ENCODE data around the gene HOXA2. TPM values are rescaled to one million over a fixed set of nuclear protein-coding genes. Genes with fewer than 3 reads are reported as not detected.

Gene HOXA2
- total RNA-seq, 5 donors from 2014 or later (not counting 1 experiment from before 2014, with no cell fraction given), result not detected

DNA sequence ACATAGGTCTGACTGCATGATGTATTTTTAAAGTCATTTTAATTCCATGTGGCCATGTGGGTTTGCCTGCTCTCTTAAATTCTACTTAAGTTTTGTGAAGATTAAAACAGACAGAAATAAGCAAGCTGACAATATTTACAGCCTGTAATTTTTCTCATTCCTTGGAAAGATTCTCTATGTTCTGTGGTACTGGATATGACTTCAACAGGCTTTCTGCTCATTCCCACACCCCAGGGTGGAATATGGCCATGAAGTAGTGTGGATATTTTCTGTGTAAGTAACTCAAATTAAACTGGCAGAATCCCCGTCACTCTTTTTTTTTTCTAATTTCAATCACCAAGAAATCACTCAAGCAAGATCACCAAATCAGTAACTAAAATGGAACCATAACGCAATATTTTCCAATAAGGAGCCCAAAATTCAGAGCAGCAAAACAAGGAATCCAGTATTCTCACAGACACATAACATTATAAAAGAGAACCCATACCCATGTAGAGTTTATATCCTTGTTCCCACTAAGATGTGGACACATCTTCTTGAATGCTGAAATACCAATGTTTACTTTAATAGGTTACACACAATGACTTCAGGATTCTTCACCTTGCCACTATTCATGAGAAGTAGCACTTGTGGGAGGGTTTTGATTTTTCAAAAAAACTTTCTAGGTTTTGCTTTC, 35.3 kb upstream of the HOXA2 start:
- CTCF ChIA-PET, result interaction anchor here in 1 of 2 donors (0.5 kb wide), 2 partner anchors 467 to 1909 kb away, joined by 3 to 10 read pairs; partner anchors contain the start of gene NPVF
- Mint-ChIP-seq H3K36me3 (no peaks in the 10 kb centered on the region), H3K4me3 (no peak overlapping the region), H3K27ac (no peak overlapping the region), H3K4me1 (peaks cover 0 to 15% (median 4%) of the 10 kb centered on the region in 3 donors), H3K9me3 (no peaks in the 10 kb centered on the region), H3K27me3 (peaks cover 40 to 72% of the 10 kb centered on the region in 2 donors)
- POLR2A ChIA-PET, result no interaction called here
- Histone ChIP-seq H3K36me3 (ENCODE audit: control insufficient read depth in 2 of 2, extremely low read depth in 1 of 2, insufficient read depth in 1 of 2, low read length in 1 of 2) (no peaks in the 10 kb centered on the region), H3K9me3 (no peaks in the 10 kb centered on the region), H3K27ac (ENCODE audit: low read length) (no peak overlapping the region), H3K27me3 (replicated peaks in 1 of 2; ENCODE audit: control insufficient read depth in 2 of 2, extremely low read depth in 1 of 2, insufficient read depth in 2 of 2, low read length in 1 of 2) (peaks cover 0 to 36% of the 10 kb centered on the region in 2 experiments), H3K4me3 (ENCODE audit: control insufficient read depth in 1 of 2, extremely low read depth in 1 of 2, low read length in 1 of 2) (no peak overlapping the region), H3K4me1 (ENCODE audit: control insufficient read depth in 1 of 2, extremely low read depth in 1 of 2, insufficient read depth in 2 of 2, low read length in 2 of 2) (peaks cover 0 to 18% of the 10 kb centered on the region in 2 experiments)
- no peak for ATAC-seq (replicated peaks in 1 of 4)
- DNase-seq, result no peak
- 100% methylated on average over 1 of the region's 2 CpGs for WGBS (ENCODE audit: insufficient coverage)

DNA sequence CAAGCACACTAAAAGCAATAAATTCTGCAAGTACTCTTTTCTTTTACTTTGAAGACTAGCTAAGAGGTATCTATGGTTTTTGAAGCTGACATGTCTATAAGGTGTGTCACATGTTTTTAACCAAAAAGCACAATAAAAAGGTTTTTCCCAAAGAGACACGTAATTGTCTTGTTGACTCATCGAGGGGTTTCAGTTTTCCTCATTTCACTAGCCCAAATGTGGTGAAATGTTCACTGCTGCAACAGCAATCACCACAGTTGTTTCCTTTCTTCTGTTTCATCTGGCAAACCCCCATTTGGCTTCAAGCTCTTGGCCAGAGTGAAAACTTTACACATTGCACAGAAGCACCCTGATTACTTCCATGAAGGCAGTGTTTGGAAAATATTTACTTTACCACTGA, 31.9 kb upstream of the HOXA2 start:
- CTCF ChIA-PET, result interaction anchor here in 1 of 2 donors (1.0 to 1.3 kb wide), 2 partner anchors 14 to 469 kb away, joined by 3 to 4 read pairs; no protein-coding TSS in a partner anchor
- Histone ChIP-seq H3K27me3 (replicated peaks in 1 of 2; ENCODE audit: control insufficient read depth in 2 of 2, extremely low read depth in 1 of 2, insufficient read depth in 2 of 2, low read length in 1 of 2) (peaks cover 0 to 25% of the 10 kb centered on the region in 2 experiments), H3K9me3 (no peaks in the 10 kb centered on the region), H3K27ac (ENCODE audit: low read length) (no peak overlapping the region), H3K4me3 (ENCODE audit: control insufficient read depth in 1 of 2, extremely low read depth in 1 of 2, low read length in 1 of 2) (no peak overlapping the region), H3K4me1 (ENCODE audit: control insufficient read depth in 1 of 2, extremely low read depth in 1 of 2, insufficient read depth in 2 of 2, low read length in 2 of 2) (peaks cover 4 to 19% of the 10 kb centered on the region in 2 experiments), H3K36me3 (ENCODE audit: control insufficient read depth in 2 of 2, extremely low read depth in 1 of 2, insufficient read depth in 1 of 2, low read length in 1 of 2) (no peaks in the 10 kb centered on the region)
- Mint-ChIP-seq H3K4me3 (no peak overlapping the region), H3K27me3 (peaks cover 29 to 63% of the 10 kb centered on the region in 2 donors), H3K27ac (no peak overlapping the region), H3K4me1 (peaks cover 0 to 15% (median 4%) of the 10 kb centered on the region in 3 donors), H3K9me3 (no peaks in the 10 kb centered on the region), H3K36me3 (no peaks in the 10 kb centered on the region)
- POLR2A ChIA-PET, result no interaction called here
- WGBS (ENCODE audit: insufficient coverage), result 0% methylated on average over 1 of the region's 2 CpGs
- DNase-seq (no peak), ATAC-seq (replicated peaks in 1 of 4) (no peak)

DNA sequence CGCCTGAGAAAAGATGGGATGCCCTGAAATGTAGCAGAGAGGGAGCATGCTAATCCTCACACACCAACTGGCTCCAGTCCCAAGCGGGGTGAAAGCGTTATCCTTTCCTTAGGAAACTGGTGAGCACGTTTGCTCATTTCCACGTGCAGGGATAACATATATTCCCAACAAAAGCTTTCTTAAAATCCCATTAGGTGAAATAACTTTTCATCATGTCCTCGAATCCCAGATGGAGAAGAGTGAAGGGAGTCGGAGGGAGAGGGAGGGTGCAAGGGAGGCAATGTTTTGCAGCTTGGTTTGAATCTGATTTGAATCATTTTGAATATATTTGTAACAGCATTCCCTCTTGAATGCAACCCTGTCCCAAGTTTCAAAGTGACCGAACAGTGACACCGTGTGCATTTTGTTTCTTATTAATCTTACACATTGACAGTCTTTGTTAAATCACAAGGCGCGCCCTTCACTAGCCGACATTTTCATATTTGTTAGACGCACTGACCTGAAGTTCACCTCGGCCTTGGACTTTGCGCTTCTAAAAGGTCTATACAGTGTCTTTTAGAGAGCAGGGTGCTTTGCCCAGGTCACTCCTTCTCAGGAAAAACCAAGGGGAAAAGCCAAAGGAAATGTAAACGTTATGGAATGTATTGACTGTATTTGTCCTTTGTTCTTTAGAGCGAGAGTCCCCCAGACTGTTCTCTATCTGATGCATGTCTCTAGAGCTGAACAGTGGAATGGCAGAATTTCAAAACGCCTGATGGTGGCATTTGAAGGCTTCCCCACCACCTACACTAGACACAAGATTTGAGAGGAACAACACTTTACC, 31.1 kb upstream of the HOXA2 start:
- Histone ChIP-seq H3K4me3 (ENCODE audit: control insufficient read depth in 1 of 2, extremely low read depth in 1 of 2, low read length in 1 of 2) (no peak overlapping the region), H3K36me3 (ENCODE audit: control insufficient read depth in 2 of 2, extremely low read depth in 1 of 2, insufficient read depth in 1 of 2, low read length in 1 of 2) (no peaks in the 10 kb centered on the region), H3K4me1 (ENCODE audit: control insufficient read depth in 1 of 2, extremely low read depth in 1 of 2, insufficient read depth in 2 of 2, low read length in 2 of 2) (peaks cover 4 to 19% of the 10 kb centered on the region in 2 experiments), H3K9me3 (no peaks in the 10 kb centered on the region), H3K27ac (ENCODE audit: low read length) (no peak overlapping the region), H3K27me3 (replicated peaks in 1 of 2; ENCODE audit: control insufficient read depth in 2 of 2, extremely low read depth in 1 of 2, insufficient read depth in 2 of 2, low read length in 1 of 2) (peaks cover 0 to 25% of the 10 kb centered on the region in 2 experiments)
- Mint-ChIP-seq H3K4me1 (peaks cover 0 to 15% (median 5%) of the 10 kb centered on the region in 3 donors), H3K36me3 (no peaks in the 10 kb centered on the region), H3K27me3 (peaks cover 25 to 65% of the 10 kb centered on the region in 2 donors), H3K9me3 (no peaks in the 10 kb centered on the region), H3K4me3 (no peak overlapping the region), H3K27ac (no peak overlapping the region)
- WGBS (ENCODE audit: insufficient coverage), result 83% methylated on average over 3 of the region's 18 CpGs
- ChIA-PET CTCF (interaction anchor here (0.6 to 1.3 kb wide), 2 partner anchors 15 to 782 kb away, joined by 4 to 6 read pairs; no protein-coding TSS in a partner anchor), POLR2A (no interaction called here)
- no peak for DNase-seq
- no peak for ATAC-seq (replicated peaks in 1 of 4)

DNA sequence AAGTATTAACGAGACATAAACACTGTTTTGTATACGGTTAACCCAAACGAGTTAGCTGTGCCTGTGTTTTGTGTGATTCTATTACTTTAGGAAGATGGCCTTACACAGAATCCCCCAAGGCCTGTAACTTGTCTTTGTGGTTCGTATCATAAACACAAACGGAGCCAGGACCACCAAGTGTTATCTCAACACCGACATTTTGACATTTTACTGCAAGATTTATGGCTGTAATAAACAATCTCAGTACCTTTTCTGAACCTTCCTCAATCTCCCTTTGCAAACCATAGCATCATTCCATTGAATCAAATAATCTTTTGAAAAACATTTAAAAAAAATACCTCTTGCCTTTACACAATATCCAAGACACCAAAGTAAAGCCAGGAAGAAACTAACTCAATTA, 30.5 kb upstream of the HOXA2 start:
- H3K4me1 ChIP-seq (ENCODE audit: control insufficient read depth in 1 of 2, extremely low read depth in 1 of 2, insufficient read depth in 2 of 2, low read length in 2 of 2), result peaks cover 4 to 19% of the 10 kb centered on the region in 2 experiments
- H3K9me3 Mint-ChIP-seq, result no peaks in the 10 kb centered on the region
- ChIA-PET CTCF (no interaction called here), POLR2A (no interaction called here)
- H3K27me3 ChIP-seq (replicated peaks in 1 of 2; ENCODE audit: control insufficient read depth in 2 of 2, extremely low read depth in 1 of 2, insufficient read depth in 2 of 2, low read length in 1 of 2), result peaks cover 0 to 25% of the 10 kb centered on the region in 2 experiments
- H3K27me3 Mint-ChIP-seq, result peaks cover 25 to 60% of the 10 kb centered on the region in 2 donors
- DNase-seq, result no peak
- H3K36me3 ChIP-seq (ENCODE audit: control insufficient read depth in 2 of 2, extremely low read depth in 1 of 2, insufficient read depth in 1 of 2, low read length in 1 of 2), result no peaks in the 10 kb centered on the region
- H3K27ac Mint-ChIP-seq, result no peak overlapping the region
- no peaks in the 10 kb centered on the region for H3K9me3 ChIP-seq
- H3K36me3 Mint-ChIP-seq, result no peaks in the 10 kb centered on the region
- H3K4me3 Mint-ChIP-seq, result no peak overlapping the region
- H3K4me1 Mint-ChIP-seq, result peaks cover 0 to 15% (median 5%) of the 10 kb centered on the region in 3 donors
- no peak for ATAC-seq (replicated peaks in 1 of 4)
- H3K27ac ChIP-seq (ENCODE audit: low read length), result no peak overlapping the region
- WGBS (ENCODE audit: insufficient coverage), result 79% methylated on average over 5 of the region's 6 CpGs
- no peak overlapping the region for H3K4me3 ChIP-seq (ENCODE audit: control insufficient read depth in 1 of 2, extremely low read depth in 1 of 2, low read length in 1 of 2)

GRCh38 chr7:27132214-27132613, 29.7 kb upstream of the HOXA2 start:
- ATAC-seq (replicated peaks in 1 of 4) (no peak), DNase-seq (no peak)
- Mint-ChIP-seq H3K27ac (no peak overlapping the region), H3K27me3 (peaks cover 18 to 60% of the 10 kb centered on the region in 2 donors), H3K4me1 (peaks cover 0 to 15% (median 5%) of the 10 kb centered on the region in 3 donors), H3K9me3 (no peaks in the 10 kb centered on the region), H3K4me3 (peak overlapping the region in 1 of 3 donors; percentile 73), H3K36me3 (no peaks in the 10 kb centered on the region)
- no peak overlapping the region for H3K27ac ChIP-seq (ENCODE audit: low read length)
- no peaks in the 10 kb centered on the region for H3K9me3 ChIP-seq
- CTCF ChIA-PET, result interaction anchor here (0.6 to 2.2 kb wide), 2 partner anchors 18 to 545 kb away, joined by 3 to 9 read pairs; no protein-coding TSS in a partner anchor
- no peaks in the 10 kb centered on the region for H3K36me3 ChIP-seq (ENCODE audit: control insufficient read depth in 2 of 2, extremely low read depth in 1 of 2, insufficient read depth in 1 of 2, low read length in 1 of 2)
- WGBS (ENCODE audit: insufficient coverage), result 86% methylated on average over 1 of the region's 2 CpGs
- POLR2A ChIA-PET, result no interaction called here
- H3K27me3 ChIP-seq (replicated peaks in 1 of 2; ENCODE audit: control insufficient read depth in 2 of 2, extremely low read depth in 1 of 2, insufficient read depth in 2 of 2, low read length in 1 of 2), result peaks cover 0 to 24% of the 10 kb centered on the region in 2 experiments
- H3K4me1 ChIP-seq (ENCODE audit: control insufficient read depth in 1 of 2, extremely low read depth in 1 of 2, insufficient read depth in 2 of 2, low read length in 2 of 2), result peaks cover 4 to 19% of the 10 kb centered on the region in 2 experiments
- H3K4me3 ChIP-seq (ENCODE audit: control insufficient read depth in 1 of 2, extremely low read depth in 1 of 2, low read length in 1 of 2), result no peak overlapping the region

- no peaks in the 10 kb centered on the region for H3K9me3 Mint-ChIP-seq
- Histone ChIP-seq H3K27ac (ENCODE audit: low read length) (no peak overlapping the region), H3K36me3 (ENCODE audit: control insufficient read depth in 2 of 2, extremely low read depth in 1 of 2, insufficient read depth in 1 of 2, low read length in 1 of 2) (no peaks in the 10 kb centered on the region), H3K27me3 (replicated peaks in 1 of 2; ENCODE audit: control insufficient read depth in 2 of 2, extremely low read depth in 1 of 2, insufficient read depth in 2 of 2, low read length in 1 of 2) (peaks cover 0 to 16% of the 10 kb centered on the region in 2 experiments), H3K4me1 (ENCODE audit: control insufficient read depth in 1 of 2, extremely low read depth in 1 of 2, insufficient read depth in 2 of 2, low read length in 2 of 2) (peaks cover 4 to 19% of the 10 kb centered on the region in 2 experiments), H3K9me3 (no peaks in the 10 kb centered on the region), H3K4me3 (ENCODE audit: control insufficient read depth in 1 of 2, extremely low read depth in 1 of 2, low read length in 1 of 2) (peak overlapping the region; percentile 72 to 89)
- H3K4me3 Mint-ChIP-seq, result peak overlapping the region; percentile 72 to 74 (median 73)
- H3K27ac Mint-ChIP-seq, result no peak overlapping the region
- peaks cover 0 to 15% (median 5%) of the 10 kb centered on the region in 3 donors for H3K4me1 Mint-ChIP-seq
- CTCF ChIA-PET, result interaction anchor here in 1 of 2 donors (1.1 to 2.2 kb wide), 2 partner anchors 10 to 19 kb away, joined by 3 to 9 read pairs; no protein-coding TSS in a partner anchor
- H3K27me3 Mint-ChIP-seq, result peaks cover 14 to 60% of the 10 kb centered on the region in 2 donors
- DNase-seq (no peak), ATAC-seq (replicated peaks in 1 of 4) (peak in 1 of 4 experiments; percentile 5)
- H3K36me3 Mint-ChIP-seq, result no peaks in the 10 kb centered on the region
- 12% methylated on average over 3 of the region's 12 CpGs for WGBS (ENCODE audit: insufficient coverage)
- POLR2A ChIA-PET, result interaction anchor here in 1 of 2 donors (1.1 kb wide), 1 partner anchor 35 kb away, joined by 3 read pairs; no protein-coding TSS in a partner anchor
These were observed 28.9 kb upstream of the HOXA2 start for GRCh38 chr7:27131390-27131819.

Measured in T-cell (primary cell).